ENCODE results near the gene HAL.

DNA sequence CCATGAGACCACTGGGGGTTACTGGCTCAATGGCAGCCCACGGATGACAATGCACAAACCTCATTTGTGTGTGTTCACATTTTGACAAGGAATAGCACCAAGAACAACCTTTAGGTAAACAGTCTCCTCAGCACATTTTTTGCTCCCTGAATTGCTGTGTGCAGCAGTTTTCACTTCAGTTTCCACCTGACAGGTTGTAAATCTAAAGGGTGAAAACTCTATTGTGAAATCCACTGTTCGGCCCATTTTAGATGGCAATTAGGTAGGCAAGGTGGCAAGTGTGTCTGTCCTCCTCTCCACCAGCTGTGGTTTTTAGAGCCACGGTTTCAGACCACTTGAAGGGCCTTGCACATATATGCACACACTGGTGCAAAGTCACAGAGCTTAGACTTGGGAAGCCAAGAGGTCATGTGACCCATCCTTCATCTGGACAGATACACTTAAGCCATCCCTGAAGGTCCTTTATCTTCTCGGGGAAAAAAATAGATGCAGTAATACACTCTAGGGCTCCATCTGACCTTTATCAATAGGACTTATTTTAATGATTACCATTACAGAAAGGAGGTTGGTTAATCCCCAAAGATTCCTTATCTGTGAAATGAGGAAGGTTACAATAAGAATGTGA, 23.2 kb downstream of the HAL start:
- TF ChIP-seq POLR2A (IDR thresholded peaks at IDR 0.05; ENCODE audit: low read length) (no peak), GATA1 (IDR thresholded peaks at IDR 0.05; ENCODE audit: low read depth, low read length) (no peak)

Data from erythroblast (primary cell).